Caco-2 (cell line): Measurements from ENCODE around the gene CC2D2B. TPM values are rescaled to one million over a fixed set of nuclear protein-coding genes. Genes with fewer than 3 reads are reported as not detected.

Source experiments
- BruUV-seq: library from RNA; stranded (reverse); fragments of 400-500 nt; replicated peaks from 2 replicates; lab custom pipeline; 2021; lab: Mats Ljungman, UMichigan
- CTCF ChIA-PET: fragments of 300-600 bp; sonication (Branson Sonifier 250); formaldehyde crosslinking; loops from one replicate; lab custom pipeline; 2022; ENCODE audit warnings: antibody characterized with exemption; lab: Charles Lee
- POLR2A ChIA-PET: fragments of 300-600 bp; sonication (Branson Sonifier 250); formaldehyde crosslinking; loops from one replicate; lab custom pipeline; 2022; ENCODE audit warnings: antibody characterized with exemption; lab: Charles Lee
- DNase-seq, 2 experiments: peaks; one replicate each; pipeline versions ENCODE4 v3.0.0 to v3.0.0-alpha.2; 2020 to 2022
- H3K27me3 ChIP-seq: replicated peaks from 2 replicates; pipeline ENCODE4 v1.6.0; 2011; ENCODE audit warnings: low read length; ENCODE audit not compliant: control insufficient read depth, insufficient read depth
- H3K36me3 ChIP-seq: 2 replicates; pipeline ENCODE4 v1.5.1; 2011; ENCODE audit warnings: low read length; ENCODE audit not compliant: control insufficient read depth, insufficient read depth
- H3K4me1 ChIP-seq: fragments of 250-450 bp; sonication (Bioruptor Pico); 2 replicates; pipeline ENCODE4 v1.5.1; 2020; ENCODE audit warnings: mild to moderate bottlenecking
- H3K4me3 ChIP-seq: 2 replicates; pipeline ENCODE4 v1.5.1; 2011; ENCODE audit warnings: low read depth, mild to moderate bottlenecking, control low read depth, low read length
- H3K9me3 ChIP-seq: fragments of 250-450 bp; sonication (Bioruptor Pico); 2 replicates; pipeline ENCODE4 v1.5.1; 2020; ENCODE audit warnings: mild to moderate bottlenecking, moderate library complexity
- H3K27ac Mint-ChIP-seq: one replicate; pipeline ENCODE4 v1.8.0; 2022; ENCODE audit warnings: mixed read lengths; ENCODE audit not compliant: unreplicated experiment
- H3K27me3 Mint-ChIP-seq: one replicate; pipeline ENCODE4 v1.8.0; 2022; ENCODE audit warnings: mixed read lengths; ENCODE audit not compliant: insufficient read depth, unreplicated experiment
- H3K36me3 Mint-ChIP-seq: one replicate; pipeline ENCODE4 v1.8.0; 2022; ENCODE audit warnings: mild to moderate bottlenecking, mixed read lengths; ENCODE audit not compliant: insufficient read depth, unreplicated experiment
- H3K4me1 Mint-ChIP-seq: one replicate; pipeline ENCODE4 v1.8.0; 2022; ENCODE audit warnings: low read depth, mixed read lengths; ENCODE audit not compliant: unreplicated experiment
- H3K4me3 Mint-ChIP-seq: one replicate; pipeline ENCODE4 v1.8.0; 2022; ENCODE audit warnings: mild to moderate bottlenecking, moderate library complexity, mixed read lengths; ENCODE audit not compliant: unreplicated experiment
- H3K9me3 Mint-ChIP-seq: one replicate; pipeline ENCODE4 v1.8.0; 2022; ENCODE audit warnings: mixed read lengths; ENCODE audit not compliant: unreplicated experiment
- CTCF ChIP-seq, 2 experiments: fragments of 200-600 bp in 1 of 2; IDR thresholded peaks; 1 replicate in 1 of 2; 2 replicates in 1 of 2; pipeline versions ENCODE4 v1.5.1 to v1.8.0; 2011 to 2022; ENCODE audit warnings: antibody characterized with exemption in 1 of 2, control low read depth in 1 of 2, inconsistent platforms in 1 of 2, low read depth in 1 of 2, low read length in 1 of 2, mild to moderate bottlenecking in 1 of 2, moderate library complexity in 1 of 2; ENCODE audit not compliant: insufficient read depth in 1 of 2, severe bottlenecking in 1 of 2, unreplicated experiment in 1 of 2
- intact Hi-C: fragments of 100-400 bp; cut with micrococcal nuclease; formaldehyde crosslinking; loops from one replicate; pipeline ENCODE4 v1.10.0; 2022; ENCODE audit not compliant: unreplicated experiment
- total RNA-seq: library from RNA; stranded (reverse); gene quantifications from 2 replicates; pipeline ENCODE4 v1.2.3, GENCODE V29; 2022

The CC2D2B gene
- total RNA-seq, 1 experiment from 2014 or later: 0.39 TPM

GRCh38 chr10:96043893-96044715 is 136.3 kb downstream of the CC2D2B start:
- CTCF ChIA-PET: interaction anchor here (0.6 to 1.6 kb wide), 2 partner anchors 27 to 106 kb away, joined by 3 to 8 read pairs; no protein-coding TSS in a partner anchor
- Histone ChIP-seq H3K9me3 (no peaks in the 10 kb centered on the region), H3K36me3 (no peaks in the 10 kb centered on the region; the same call in 1 of the 2 replicates), H3K4me1 (peaks cover 41% of the 10 kb centered on the region), H3K4me3 (peak overlapping the region; percentile 97), H3K27me3 (no peaks in the 10 kb centered on the region)
- intact Hi-C loops: loop anchor here (1.0 kb wide), 3 partner anchors 27 to 86 kb away; partner anchors contain the start of gene ZNF518A
- Mint-ChIP-seq H3K36me3 (peaks cover 30% of the 10 kb centered on the region), H3K27ac (peak overlapping the region; percentile 93), H3K4me1 (peaks cover 25% of the 10 kb centered on the region), H3K27me3 (no peaks in the 10 kb centered on the region), H3K4me3 (peak overlapping the region; percentile 84), H3K9me3 (no peaks in the 10 kb centered on the region)
- BruUV-seq: no TSS peak
- POLR2A ChIA-PET: interaction anchor here (0.6 to 1.8 kb wide), 3 partner anchors 46 to 97 kb away, joined by 3 to 22 read pairs (median 10); partner anchors contain the start of gene ZNF518A
- peak; percentile 53 to 65 for DNase-seq
- no peak for TF ChIP-seq CTCF (IDR thresholded peaks at IDR 0.05; ENCODE audit: insufficient read depth in 1 of 2, low read depth in 1 of 2, low read length in 1 of 2, severe bottlenecking in 1 of 2, unreplicated experiment in 1 of 2)

DNA sequence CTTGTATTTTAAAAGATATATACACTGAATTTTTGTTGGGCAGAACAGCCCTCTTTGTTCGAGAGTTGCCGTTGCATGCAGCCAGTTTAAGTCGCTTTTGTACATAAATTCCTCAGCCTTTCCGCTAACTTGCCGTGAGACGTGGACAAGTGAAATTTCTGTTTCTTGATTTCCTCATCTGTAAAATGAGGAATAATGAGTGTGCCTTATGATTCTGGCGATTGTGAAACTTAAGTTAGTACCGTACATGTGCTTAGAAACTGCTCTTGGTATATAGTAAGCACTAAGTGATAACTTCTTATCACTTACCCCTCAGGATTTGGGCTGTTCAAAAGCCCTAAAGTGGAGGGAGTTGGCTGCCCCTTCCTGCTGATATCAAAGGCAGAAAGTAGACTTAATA is 137.0 kb downstream of the CC2D2B start:
- no peaks in the 10 kb centered on the region for H3K9me3 Mint-ChIP-seq
- CTCF ChIA-PET: interaction anchor here (1.6 kb wide), 1 partner anchor 28 kb away, joined by 8 read pairs; no protein-coding TSS in a partner anchor
- intact Hi-C loops: no loop called here
- peaks cover 37% of the 10 kb centered on the region for H3K36me3 Mint-ChIP-seq
- no peaks in the 10 kb centered on the region for H3K27me3 Mint-ChIP-seq
- BruUV-seq: TSS peak; percentile 30
- H3K9me3 ChIP-seq: no peaks in the 10 kb centered on the region
- TF ChIP-seq CTCF (IDR thresholded peaks at IDR 0.05; ENCODE audit: insufficient read depth in 1 of 2, low read depth in 1 of 2, low read length in 1 of 2, severe bottlenecking in 1 of 2, unreplicated experiment in 1 of 2): no peak
- H3K4me1 ChIP-seq: peaks cover 36% of the 10 kb centered on the region
- POLR2A ChIA-PET: interaction anchor here (1.8 kb wide), 2 partner anchors 45 to 85 kb away, joined by 10 to 22 read pairs; partner anchors contain the start of gene ZNF518A
- H3K27me3 ChIP-seq: no peaks in the 10 kb centered on the region
- H3K27ac Mint-ChIP-seq: peak overlapping the region; percentile 93
- peak overlapping the region; percentile 84 for H3K4me3 Mint-ChIP-seq
- H3K36me3 ChIP-seq: no peaks in the 10 kb centered on the region; the same call in 1 of the 2 replicates
- DNase-seq: no peak
- peak overlapping the region; percentile 97 for H3K4me3 ChIP-seq
- H3K4me1 Mint-ChIP-seq: peaks cover 23% of the 10 kb centered on the region

DNA sequence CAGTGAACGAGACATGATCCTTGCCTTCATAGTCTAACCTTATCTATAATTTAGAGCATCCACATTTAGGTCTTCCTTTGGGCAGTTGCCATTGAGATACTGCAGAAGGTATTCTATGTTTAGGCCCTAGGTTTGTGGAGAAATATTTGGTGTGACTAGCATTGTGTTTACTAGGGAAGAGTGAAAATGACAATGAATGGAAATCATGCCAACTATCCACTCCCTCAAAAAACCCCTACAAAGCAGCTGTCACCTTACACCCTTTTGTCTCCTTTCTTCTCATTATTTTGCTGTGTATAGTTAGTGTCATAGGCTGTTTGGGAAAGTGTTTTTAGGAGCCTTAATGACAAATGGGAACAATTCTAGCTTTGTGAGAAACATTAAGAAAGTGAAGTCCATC is 138.8 kb downstream of the CC2D2B start:
- H3K36me3 ChIP-seq: no peaks in the 10 kb centered on the region; the same call in 1 of the 2 replicates
- TF ChIP-seq CTCF (IDR thresholded peaks at IDR 0.05; ENCODE audit: insufficient read depth in 1 of 2, low read depth in 1 of 2, low read length in 1 of 2, severe bottlenecking in 1 of 2, unreplicated experiment in 1 of 2): no peak
- no peaks in the 10 kb centered on the region for H3K27me3 ChIP-seq
- no peak overlapping the region for H3K4me3 ChIP-seq
- BruUV-seq: no TSS peak
- intact Hi-C loops: no loop called here
- POLR2A ChIA-PET: interaction anchor here (1.3 kb wide), 1 partner anchor 84 kb away, joined by 9 read pairs; the partner anchor contains the start of gene ZNF518A
- Mint-ChIP-seq H3K4me3 (no peak overlapping the region), H3K36me3 (peaks cover 42% of the 10 kb centered on the region), H3K27ac (no peak overlapping the region), H3K9me3 (no peaks in the 10 kb centered on the region), H3K27me3 (no peaks in the 10 kb centered on the region), H3K4me1 (peaks cover 18% of the 10 kb centered on the region)
- CTCF ChIA-PET: interaction anchor here (0.6 to 1.9 kb wide), 4 partner anchors 28 to 183 kb away, joined by 3 to 9 read pairs (median 4); partner anchors contain the start of gene ZNF518A
- no peak for DNase-seq
- H3K4me1 ChIP-seq: peaks cover 24% of the 10 kb centered on the region
- no peaks in the 10 kb centered on the region for H3K9me3 ChIP-seq
